Small intestine (tissue), 7 donors: ENCODE measurements around the gene THOC1. TPM values are rescaled to one million over a fixed set of nuclear protein-coding genes. Genes with fewer than 3 reads are reported as not detected.

Experiments used
- DNase-seq, 2 donors: peaks; one replicate each; pipeline versions ENCODE4 v3.0.0 to v3.0.0-alpha.2; 2013
- FAIRE-seq: peaks from 2 replicates; lab custom pipeline; 2012; peaks lifted over from hg19 to GRCh38; lab: Jason Lieb, UNC
- H3K27ac ChIP-seq, 3 donors: one replicate each; pipeline ENCODE4 v1.5.1; 2013; ENCODE audit warnings: low read length in 2 of 3, mild to moderate bottlenecking in 2 of 3, control low read depth in 1 of 3, inconsistent platforms in 1 of 3, low read depth in 1 of 3, moderate library complexity in 1 of 3
- H3K27me3 ChIP-seq, 3 donors: one replicate each; pipeline ENCODE4 v1.6.1; 2013; ENCODE audit warnings: low read length in 3 of 3, inconsistent platforms in 1 of 3; ENCODE audit not compliant: control insufficient read depth in 3 of 3, insufficient read depth in 3 of 3
- H3K36me3 ChIP-seq, 3 donors: one replicate each; pipeline ENCODE4 v1.6.1; 2013; ENCODE audit warnings: low read length in 3 of 3, inconsistent platforms in 1 of 3, low read depth in 1 of 3, mild to moderate bottlenecking in 1 of 3, moderate library complexity in 1 of 3; ENCODE audit not compliant: control insufficient read depth in 3 of 3, insufficient read depth in 2 of 3
- H3K4me1 ChIP-seq, 3 donors: one replicate each; pipeline ENCODE4 v1.6.1; 2013; ENCODE audit warnings: low read length in 2 of 3, inconsistent platforms in 1 of 3, low read depth in 1 of 3, mild to moderate bottlenecking in 1 of 3, moderate library complexity in 1 of 3; ENCODE audit not compliant: control insufficient read depth in 3 of 3, insufficient read depth in 2 of 3
- H3K4me3 ChIP-seq, 3 donors: one replicate each; pipeline ENCODE4 v1.5.1; 2013; ENCODE audit warnings: low read length in 3 of 3, control low read depth in 1 of 3, inconsistent platforms in 1 of 3, low read depth in 1 of 3, mild to moderate bottlenecking in 1 of 3, moderate library complexity in 1 of 3
- H3K9me3 ChIP-seq, 2 donors: one replicate each; pipeline ENCODE4 v1.6.1; 2013; ENCODE audit warnings: low read depth in 1 of 2, low read length in 1 of 2; ENCODE audit not compliant: control insufficient read depth in 2 of 2, insufficient read depth in 1 of 2
- WGBS, 3 donors: extraction: QIAGEN DNeasy Blood & Tissue Kit; methylation state at CpG; one replicate each; pipeline ENCODE4 v1.1.7; 2013; 5-methylcytosine and 5-hydroxymethylcytosine counted together
- polyA plus RNA-seq, 4 donors: library from polyadenylated mRNA; stranded (reverse) in 3 of 4; unstranded in 1 of 4; fragments of 200-250 nt in 3 of 4; fragments of 120-200 nt in 1 of 4; gene quantifications; one replicate each; pipeline versions ENCODE4 v1.2.1 to v1.2.3, GENCODE V29; 2013
- donor health status: healthy with polysubstance abuse.
- donor health status: control.
- donor health status: control.
- donor health status: Bipolar disorder and iron deficiency.
- donor health status: healthy.

THOC1 gene
- polyA plus RNA-seq, 4 donors, result 20.5 to 53.6 (median 23.5) TPM

DNA sequence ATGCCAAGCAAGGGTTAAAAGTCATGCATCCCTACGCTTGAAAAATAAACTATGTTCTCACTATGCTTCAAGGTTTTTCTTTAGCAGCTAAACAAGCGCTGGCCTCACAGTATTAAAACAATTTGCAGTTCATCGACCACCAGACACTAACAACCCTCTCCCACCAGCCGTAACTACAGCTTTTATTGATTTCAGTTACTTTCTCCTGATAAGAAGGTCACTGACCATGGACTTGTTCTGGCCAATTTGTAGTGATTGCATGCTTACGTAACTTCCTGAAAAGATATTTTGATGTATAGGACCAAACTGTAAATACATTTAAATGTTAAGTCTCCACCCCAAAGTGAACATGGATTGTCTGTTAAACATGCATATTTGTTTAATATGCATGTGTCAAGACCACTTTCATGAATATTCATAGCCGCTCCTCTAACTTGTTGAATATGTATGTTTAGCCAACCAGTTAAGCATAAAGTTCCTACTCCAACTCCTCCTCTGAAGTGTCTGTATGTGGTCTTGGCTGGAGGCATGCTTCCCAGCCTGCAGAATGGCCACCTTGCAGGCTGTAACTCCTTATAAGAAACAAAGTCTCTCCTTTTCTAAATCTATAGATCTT is 1.7 kb upstream of the THOC1 start:
- DNase-seq (peak in 1 of 2 donors; percentile 32), FAIRE-seq (no peak)
- H3K36me3 ChIP-seq, result no peaks in the 10 kb centered on the region
- no peaks in the 10 kb centered on the region for H3K9me3 ChIP-seq
- H3K4me1 ChIP-seq, result peaks cover 0 to 10% (median 5%) of the 10 kb centered on the region in 3 donors
- peak overlapping the region in 2 of 3 donors; percentile 83 to 98 for H3K4me3 ChIP-seq
- no peak overlapping the region for H3K27ac ChIP-seq
- no peaks in the 10 kb centered on the region for H3K27me3 ChIP-seq
- WGBS, 3 donors, result 47 to 65% (median 54%) methylated on average over 6 of the region's 6 CpGs

DNA sequence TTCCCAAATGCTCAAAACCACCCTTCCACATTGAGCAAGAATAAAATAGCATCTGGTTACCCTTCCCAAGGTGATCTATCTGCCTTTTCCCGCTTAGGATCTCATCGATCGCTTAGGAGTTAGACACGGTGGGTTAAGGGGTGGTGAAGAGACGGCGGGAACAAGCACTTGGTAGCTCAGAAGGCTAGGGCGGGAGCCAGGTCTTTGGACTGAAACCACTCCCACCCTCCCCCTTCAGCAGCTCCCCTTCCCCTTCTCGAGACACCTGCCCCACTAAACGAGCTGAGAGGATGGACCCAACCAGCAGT is 513 bp downstream of the THOC1 start:
- 0 to 1% (median 1%) methylated on average over 9 of the region's 9 CpGs for WGBS, 3 donors
- FAIRE-seq, result no peak
- Histone ChIP-seq H3K27ac (peak overlapping the region; percentile 69 to 96 (median 95)), H3K9me3 (no peaks in the 10 kb centered on the region), H3K27me3 (no peaks in the 10 kb centered on the region), H3K4me3 (peak overlapping the region; percentile 83 to 98 (median 95)), H3K36me3 (peaks cover 0 to 4% (median 0%) of the 10 kb centered on the region in 3 donors), H3K4me1 (peaks cover 0 to 10% (median 5%) of the 10 kb centered on the region in 3 donors)
- no peak for DNase-seq

DNA sequence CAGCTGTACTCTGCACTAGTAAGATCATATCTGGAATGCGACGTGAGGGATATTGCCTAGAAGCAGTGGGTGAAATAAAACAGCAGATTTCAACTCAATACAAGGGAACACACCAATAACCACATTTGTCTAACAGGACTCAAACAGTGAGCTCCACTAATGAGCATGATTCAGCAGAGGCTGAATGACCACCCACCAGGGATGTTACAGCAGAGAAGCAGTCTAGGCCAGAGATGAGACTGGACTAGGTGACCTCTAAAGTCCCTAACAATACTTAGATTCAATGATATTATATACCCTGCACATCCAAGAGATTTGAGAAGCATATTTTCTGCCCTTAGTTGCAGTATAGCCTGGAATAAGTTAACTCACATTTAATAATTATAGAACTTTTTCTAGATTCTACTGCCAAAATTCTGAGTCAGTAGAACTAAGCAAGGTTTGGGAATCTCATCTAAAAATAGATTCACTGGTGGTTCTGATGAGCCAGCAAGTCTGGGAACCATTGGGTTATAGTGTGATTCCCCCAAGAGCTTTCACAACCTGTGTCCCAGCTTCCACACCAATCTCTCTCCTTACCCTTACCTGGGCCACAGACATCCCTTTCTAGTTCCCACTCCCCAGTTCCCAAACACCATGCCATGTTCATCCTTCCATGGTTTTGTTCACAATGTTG is 6.3 kb downstream of the THOC1 start:
- Histone ChIP-seq H3K4me3 (no peak overlapping the region), H3K36me3 (peaks cover 2 to 4% (median 3%) of the 10 kb centered on the region in 3 donors), H3K4me1 (no peaks in the 10 kb centered on the region), H3K9me3 (no peaks in the 10 kb centered on the region), H3K27ac (no peak overlapping the region), H3K27me3 (no peaks in the 10 kb centered on the region)
- DNase-seq (no peak), FAIRE-seq (no peak)
- WGBS, 3 donors, result 96 to 98% (median 96%) methylated on average over 2 of the region's 2 CpGs

DNA sequence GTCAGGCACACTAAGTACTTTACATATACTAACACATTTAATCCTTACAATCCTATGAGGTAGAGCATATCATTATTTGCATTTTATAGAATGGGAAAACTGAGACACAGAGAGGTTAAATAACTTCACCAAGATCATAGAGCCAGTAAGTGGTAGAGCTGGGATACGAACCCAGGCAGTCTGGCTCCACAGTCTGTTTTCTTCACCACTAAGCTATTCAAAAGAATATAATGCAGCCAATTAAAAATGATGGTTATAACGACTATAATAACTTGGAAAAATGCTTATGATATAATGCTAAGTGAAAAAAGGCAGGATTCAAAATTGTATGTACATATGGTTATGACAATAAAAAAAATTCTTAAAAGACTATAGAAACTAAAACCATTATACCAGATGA is 7.3 kb downstream of the THOC1 start:
- Histone ChIP-seq H3K9me3 (no peaks in the 10 kb centered on the region), H3K4me3 (no peak overlapping the region), H3K36me3 (peaks cover 4 to 9% (median 8%) of the 10 kb centered on the region in 3 donors), H3K27me3 (no peaks in the 10 kb centered on the region), H3K27ac (no peak overlapping the region), H3K4me1 (no peaks in the 10 kb centered on the region)
- DNase-seq (no peak), FAIRE-seq (no peak)
- WGBS, 3 donors, result 84 to 92% (median 86%) methylated on average over 2 of the region's 2 CpGs

DNA sequence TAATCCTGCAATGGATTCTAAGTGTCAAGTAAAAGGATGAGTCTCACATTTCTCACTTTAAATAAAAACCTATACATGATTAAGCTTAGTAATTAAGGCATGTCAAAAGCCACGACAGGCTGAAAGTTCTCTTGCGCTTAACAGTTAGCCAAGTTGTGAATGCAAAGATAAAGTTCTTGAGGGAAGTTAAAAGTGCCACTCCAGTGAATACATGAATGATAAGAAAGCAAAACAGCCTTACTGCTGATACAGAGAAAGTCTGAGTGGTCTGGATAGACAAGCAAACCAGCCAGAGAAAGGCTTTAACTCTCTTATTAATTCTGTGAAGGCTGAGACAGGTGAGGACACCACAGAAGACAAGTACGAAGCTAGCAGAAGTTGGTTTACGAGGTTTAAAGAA is 12.7 kb downstream of the THOC1 start:
- Histone ChIP-seq H3K4me3 (no peak overlapping the region), H3K27ac (no peak overlapping the region), H3K36me3 (peaks cover 12 to 24% (median 22%) of the 10 kb centered on the region in 3 donors), H3K9me3 (no peaks in the 10 kb centered on the region), H3K27me3 (no peaks in the 10 kb centered on the region), H3K4me1 (no peaks in the 10 kb centered on the region)
- 92 to 98% (median 95%) methylated on average over 4 of the region's 4 CpGs for WGBS, 3 donors
- FAIRE-seq (no peak), DNase-seq (no peak)

DNA sequence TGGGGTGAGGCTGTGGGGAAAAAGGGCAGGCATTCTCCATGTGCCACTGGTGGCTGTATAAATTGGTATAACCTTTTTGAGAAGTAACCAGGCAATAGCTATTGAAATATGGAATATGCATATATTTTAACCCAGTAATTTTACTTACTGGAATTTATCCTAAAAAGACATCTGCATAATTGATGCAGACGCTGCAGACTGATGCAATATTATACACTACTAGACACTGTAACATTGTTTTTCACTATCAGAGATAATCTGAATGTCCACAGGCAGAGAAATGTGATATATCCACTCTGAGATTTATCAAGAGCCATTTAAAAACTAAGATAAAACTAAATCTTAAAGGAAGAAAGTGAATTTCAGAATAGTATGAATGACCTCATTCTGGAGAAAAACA is 14.7 kb downstream of the THOC1 start:
- Histone ChIP-seq H3K27ac (no peak overlapping the region), H3K27me3 (no peaks in the 10 kb centered on the region), H3K4me3 (no peak overlapping the region), H3K4me1 (no peaks in the 10 kb centered on the region), H3K36me3 (peaks cover 14 to 24% (median 24%) of the 10 kb centered on the region in 3 donors), H3K9me3 (no peaks in the 10 kb centered on the region)
- 87 to 100% (median 92%) methylated on average over 1 of the region's 1 CpG for WGBS, 3 donors
- no peak for DNase-seq
- no peak for FAIRE-seq

DNA sequence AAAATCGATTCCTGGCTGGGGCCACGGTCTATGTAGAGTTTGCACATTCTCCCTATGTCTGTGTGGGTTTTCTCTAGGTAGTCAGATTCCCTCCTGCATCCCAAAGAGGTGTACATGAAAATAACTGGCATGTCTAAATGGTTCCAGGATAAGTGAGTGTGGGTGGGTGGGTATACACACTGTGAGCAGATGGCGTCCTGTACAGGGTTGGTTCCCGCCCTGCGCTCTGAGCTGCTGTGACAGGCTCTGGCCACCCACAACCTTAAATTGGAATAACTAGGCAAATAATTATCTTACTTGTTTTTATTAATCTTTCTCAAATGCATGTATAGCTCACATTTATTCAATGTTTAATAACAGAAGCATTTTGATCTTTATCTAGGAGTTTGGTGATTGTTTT is 16.3 kb downstream of the THOC1 start:
- H3K27ac ChIP-seq, result no peak overlapping the region
- H3K27me3 ChIP-seq, result no peaks in the 10 kb centered on the region
- peaks cover 16 to 24% (median 22%) of the 10 kb centered on the region in 3 donors for H3K36me3 ChIP-seq
- no peak for DNase-seq
- FAIRE-seq, result no peak
- no peaks in the 10 kb centered on the region for H3K4me1 ChIP-seq
- 96 to 100% (median 97%) methylated on average over 5 of the region's 5 CpGs for WGBS, 3 donors
- H3K9me3 ChIP-seq, result no peaks in the 10 kb centered on the region
- H3K4me3 ChIP-seq, result no peak overlapping the region

DNA sequence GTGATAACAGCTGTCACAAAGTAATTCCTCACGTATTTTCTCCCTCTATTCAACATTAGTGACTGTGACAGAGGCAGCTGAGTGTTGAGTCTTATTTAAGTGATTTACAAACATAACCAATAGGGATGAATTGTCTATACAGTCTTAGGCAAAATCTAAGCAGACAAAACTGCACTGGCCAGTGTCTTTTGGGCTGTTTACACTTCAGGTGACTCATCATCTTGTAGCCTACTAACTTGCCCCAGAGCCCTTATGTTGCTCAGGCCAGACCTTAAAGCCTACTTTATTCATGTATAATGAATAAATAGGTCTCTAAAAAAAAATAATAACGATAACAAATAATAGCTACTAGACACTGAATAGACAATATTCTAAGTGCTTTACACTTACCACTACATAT is 17.2 kb downstream of the THOC1 start:
- Histone ChIP-seq H3K27ac (no peak overlapping the region), H3K27me3 (no peaks in the 10 kb centered on the region), H3K9me3 (no peaks in the 10 kb centered on the region), H3K4me1 (no peaks in the 10 kb centered on the region), H3K4me3 (no peak overlapping the region), H3K36me3 (peaks cover 17 to 19% (median 18%) of the 10 kb centered on the region in 3 donors)
- 85 to 92% (median 91%) methylated on average over 2 of the region's 2 CpGs for WGBS, 3 donors
- FAIRE-seq (no peak), DNase-seq (no peak)
